NCI-H2171 (cell line): ENCODE data around the gene EXOC3L1.

ENCODE experiments used
- DNase-seq: peaks from one replicate; lab custom pipeline; 2025; lab: John Stamatoyannopoulos, UW

The EXOC3L1 gene

GRCh38 chr16:67147437-67148140, 42.3 kb downstream of the EXOC3L1 start:
- no peak for DNase-seq

GRCh38 chr16:67146523-67147357, 43.2 kb downstream of the EXOC3L1 start:
- no peak for DNase-seq

- DNase-seq, result no peak
Observed at GRCh38 chr16:67145746-67146145, 44.2 kb downstream of the EXOC3L1 start.

GRCh38 chr16:67144943-67145342, 45.0 kb downstream of the EXOC3L1 start:
- no peak for DNase-seq

- DNase-seq, result no peak
Observed at GRCh38 chr16:67142342-67142741, 47.6 kb downstream of the EXOC3L1 start.

- DNase-seq, result no peak
Observed at GRCh38 chr16:67141391-67141790, 48.5 kb downstream of the EXOC3L1 start.

- DNase-seq, result no peak
Observed at GRCh38 chr16:67137605-67138004, 52.3 kb downstream of the EXOC3L1 start.
